Stimulated activated memory B cell treated with anti-CD40 and anti-IgM and Interleukin-4, amounts not matched to agents 10 μg/mL and 1 μg/mL and 100 μg/mL, for 72 hours (primary cell): ENCODE measurements around the gene PADI1.

Source experiments
- ATAC-seq: fragments of 150-1000 bp; cut with Tn5 transposase; 2 replicates; pipeline ENCODE4 v1.10.0; 2021
- H3K27ac Mint-ChIP-seq: one replicate; pipeline ENCODE4 v1.8.0; 2022; ENCODE audit warnings: mild to moderate bottlenecking, mixed read lengths
- H3K27me3 Mint-ChIP-seq: one replicate; pipeline ENCODE4 v1.8.0; 2022; ENCODE audit warnings: mixed read lengths
- H3K36me3 Mint-ChIP-seq: one replicate; pipeline ENCODE4 v1.8.0; 2022; ENCODE audit warnings: mixed read lengths
- H3K4me1 Mint-ChIP-seq: one replicate; pipeline ENCODE4 v1.8.0; 2022; ENCODE audit warnings: mixed read lengths
- H3K4me3 Mint-ChIP-seq: one replicate; pipeline ENCODE4 v1.8.0; 2022; ENCODE audit warnings: mild to moderate bottlenecking, moderate library complexity, mixed read lengths
- H3K9me3 Mint-ChIP-seq: one replicate; pipeline ENCODE4 v1.8.0; 2022; ENCODE audit warnings: mixed read lengths

PADI1 gene

GRCh38 chr1:17168091-17168876, 36.6 kb upstream of the PADI1 start:
- Mint-ChIP-seq H3K4me1 (no peaks in the 10 kb centered on the region), H3K27ac (no peak overlapping the region), H3K36me3 (peaks cover 2% of the 10 kb centered on the region), H3K9me3 (peaks cover 5% of the 10 kb centered on the region), H3K27me3 (peaks cover 32% of the 10 kb centered on the region), H3K4me3 (no peak overlapping the region)
- no peak for ATAC-seq

- Mint-ChIP-seq H3K4me3 (no peak overlapping the region), H3K27ac (no peak overlapping the region), H3K36me3 (peaks cover 6% of the 10 kb centered on the region), H3K27me3 (peaks cover 51% of the 10 kb centered on the region), H3K4me1 (no peaks in the 10 kb centered on the region), H3K9me3 (peaks cover 11% of the 10 kb centered on the region)
- no peak for ATAC-seq
Measured at GRCh38 chr1:17170571-17170970, 34.4 kb upstream of the PADI1 start.

- H3K4me3 Mint-ChIP-seq = no peak overlapping the region
- ATAC-seq = no peak
- H3K4me1 Mint-ChIP-seq = no peaks in the 10 kb centered on the region
- peaks cover 7% of the 10 kb centered on the region for H3K9me3 Mint-ChIP-seq
- H3K36me3 Mint-ChIP-seq = peaks cover 11% of the 10 kb centered on the region
- peaks cover 29% of the 10 kb centered on the region for H3K27me3 Mint-ChIP-seq
- H3K27ac Mint-ChIP-seq = no peak overlapping the region
Measured at GRCh38 chr1:17173217-17173616, 31.7 kb upstream of the PADI1 start.

- no peak for ATAC-seq
- H3K9me3 Mint-ChIP-seq = peaks cover 12% of the 10 kb centered on the region
- H3K4me1 Mint-ChIP-seq = peaks cover 16% of the 10 kb centered on the region
- no peak overlapping the region for H3K27ac Mint-ChIP-seq
- no peak overlapping the region for H3K4me3 Mint-ChIP-seq
- H3K27me3 Mint-ChIP-seq = peaks cover 29% of the 10 kb centered on the region
- H3K36me3 Mint-ChIP-seq = peaks cover 11% of the 10 kb centered on the region
Measured at GRCh38 chr1:17176306-17177061, 28.4 kb upstream of the PADI1 start.

GRCh38 chr1:17177651-17178050, 27.3 kb upstream of the PADI1 start:
- peaks cover 11% of the 10 kb centered on the region for H3K36me3 Mint-ChIP-seq
- ATAC-seq = no peak
- peaks cover 23% of the 10 kb centered on the region for H3K4me1 Mint-ChIP-seq
- peaks cover 12% of the 10 kb centered on the region for H3K9me3 Mint-ChIP-seq
- peaks cover 29% of the 10 kb centered on the region for H3K27me3 Mint-ChIP-seq
- no peak overlapping the region for H3K4me3 Mint-ChIP-seq
- H3K27ac Mint-ChIP-seq = no peak overlapping the region

- Mint-ChIP-seq H3K4me3 (no peak overlapping the region), H3K27me3 (no peaks in the 10 kb centered on the region), H3K36me3 (peaks cover 5% of the 10 kb centered on the region), H3K9me3 (peaks cover 5% of the 10 kb centered on the region), H3K4me1 (peaks cover 38% of the 10 kb centered on the region), H3K27ac (peak overlapping the region; percentile 40)
- ATAC-seq = peak; percentile 45
Measured at GRCh38 chr1:17181781-17182464, 23.0 kb upstream of the PADI1 start.

GRCh38 chr1:17183388-17184160, 21.4 kb upstream of the PADI1 start:
- no peak for ATAC-seq
- no peak overlapping the region for H3K4me3 Mint-ChIP-seq
- H3K4me1 Mint-ChIP-seq = peaks cover 40% of the 10 kb centered on the region
- peaks cover 5% of the 10 kb centered on the region for H3K36me3 Mint-ChIP-seq
- no peaks in the 10 kb centered on the region for H3K27me3 Mint-ChIP-seq
- H3K27ac Mint-ChIP-seq = no peak overlapping the region
- peaks cover 10% of the 10 kb centered on the region for H3K9me3 Mint-ChIP-seq

- H3K9me3 Mint-ChIP-seq = peaks cover 15% of the 10 kb centered on the region
- no peak for ATAC-seq
- no peak overlapping the region for H3K4me3 Mint-ChIP-seq
- H3K4me1 Mint-ChIP-seq = peaks cover 40% of the 10 kb centered on the region
- no peaks in the 10 kb centered on the region for H3K27me3 Mint-ChIP-seq
- H3K27ac Mint-ChIP-seq = no peak overlapping the region
- peaks cover 7% of the 10 kb centered on the region for H3K36me3 Mint-ChIP-seq
Measured at GRCh38 chr1:17184161-17184665, 20.7 kb upstream of the PADI1 start.

GRCh38 chr1:17184822-17185484, 20.0 kb upstream of the PADI1 start:
- peaks cover 7% of the 10 kb centered on the region for H3K36me3 Mint-ChIP-seq
- ATAC-seq = no peak
- H3K9me3 Mint-ChIP-seq = peaks cover 15% of the 10 kb centered on the region
- H3K27me3 Mint-ChIP-seq = no peaks in the 10 kb centered on the region
- no peak overlapping the region for H3K27ac Mint-ChIP-seq
- H3K4me1 Mint-ChIP-seq = peaks cover 39% of the 10 kb centered on the region
- H3K4me3 Mint-ChIP-seq = no peak overlapping the region

- Mint-ChIP-seq H3K36me3 (peaks cover 7% of the 10 kb centered on the region), H3K9me3 (peaks cover 11% of the 10 kb centered on the region), H3K27me3 (no peaks in the 10 kb centered on the region), H3K4me3 (no peak overlapping the region), H3K4me1 (peaks cover 34% of the 10 kb centered on the region), H3K27ac (no peak overlapping the region)
- no peak for ATAC-seq
Measured at GRCh38 chr1:17185485-17185860, 19.5 kb upstream of the PADI1 start.

- peaks cover 10% of the 10 kb centered on the region for H3K9me3 Mint-ChIP-seq
- H3K4me3 Mint-ChIP-seq = no peak overlapping the region
- peaks cover 26% of the 10 kb centered on the region for H3K4me1 Mint-ChIP-seq
- H3K27me3 Mint-ChIP-seq = no peaks in the 10 kb centered on the region
- ATAC-seq = peak; percentile 53
- H3K36me3 Mint-ChIP-seq = peaks cover 7% of the 10 kb centered on the region
- peak overlapping the region; percentile 61 for H3K27ac Mint-ChIP-seq
Measured at GRCh38 chr1:17186216-17186909, 18.6 kb upstream of the PADI1 start.

- no peak for ATAC-seq
- H3K36me3 Mint-ChIP-seq = peaks cover 7% of the 10 kb centered on the region
- peaks cover 14% of the 10 kb centered on the region for H3K9me3 Mint-ChIP-seq
- peaks cover 25% of the 10 kb centered on the region for H3K4me1 Mint-ChIP-seq
- H3K27me3 Mint-ChIP-seq = no peaks in the 10 kb centered on the region
- peak overlapping the region; percentile 61 for H3K27ac Mint-ChIP-seq
- H3K4me3 Mint-ChIP-seq = no peak overlapping the region
Measured at GRCh38 chr1:17187051-17187450, 17.9 kb upstream of the PADI1 start.

GRCh38 chr1:17188217-17188616, 16.7 kb upstream of the PADI1 start:
- Mint-ChIP-seq H3K27me3 (no peaks in the 10 kb centered on the region), H3K4me1 (peaks cover 33% of the 10 kb centered on the region), H3K36me3 (peaks cover 7% of the 10 kb centered on the region), H3K9me3 (peaks cover 14% of the 10 kb centered on the region), H3K27ac (no peak overlapping the region), H3K4me3 (no peak overlapping the region)
- no peak for ATAC-seq
